ENCODE measurements around the gene SHISA9. TPM values are rescaled to one million over a fixed set of nuclear protein-coding genes. Genes with fewer than 3 reads are reported as not detected.
A peak's percentile ranks its signal among the peaks of the same experiment; 100 is the strongest.

SHISA9 gene
- total RNA-seq, 1 donor from 2014 or later = 3.7 TPM

DNA sequence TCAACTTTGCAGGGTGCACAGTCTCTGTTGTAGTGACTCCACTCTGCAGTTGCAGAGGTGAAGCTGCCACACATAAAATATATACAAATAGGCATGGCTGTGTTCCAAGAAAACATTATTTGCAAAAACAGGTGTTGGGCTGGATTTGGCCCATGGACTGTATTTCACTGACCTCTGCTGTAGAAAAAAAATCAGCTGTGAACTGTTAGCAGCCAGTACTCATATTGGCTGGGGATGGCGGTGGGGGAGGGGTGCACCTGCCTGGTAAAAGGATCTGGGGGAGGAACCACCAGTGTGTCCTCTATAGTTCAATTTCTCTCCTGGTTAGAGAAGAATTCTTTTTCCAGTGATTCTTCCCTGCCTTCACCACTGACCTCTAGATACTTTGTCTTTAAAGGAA, 50.0 kb downstream of the SHISA9 start:
- no peak overlapping the region for H3K4me3 ChIP-seq (ENCODE audit: low read depth, low read length)
- DNase-seq (ENCODE audit: low read depth) = no peak
- TF ChIP-seq, protein P1, sequence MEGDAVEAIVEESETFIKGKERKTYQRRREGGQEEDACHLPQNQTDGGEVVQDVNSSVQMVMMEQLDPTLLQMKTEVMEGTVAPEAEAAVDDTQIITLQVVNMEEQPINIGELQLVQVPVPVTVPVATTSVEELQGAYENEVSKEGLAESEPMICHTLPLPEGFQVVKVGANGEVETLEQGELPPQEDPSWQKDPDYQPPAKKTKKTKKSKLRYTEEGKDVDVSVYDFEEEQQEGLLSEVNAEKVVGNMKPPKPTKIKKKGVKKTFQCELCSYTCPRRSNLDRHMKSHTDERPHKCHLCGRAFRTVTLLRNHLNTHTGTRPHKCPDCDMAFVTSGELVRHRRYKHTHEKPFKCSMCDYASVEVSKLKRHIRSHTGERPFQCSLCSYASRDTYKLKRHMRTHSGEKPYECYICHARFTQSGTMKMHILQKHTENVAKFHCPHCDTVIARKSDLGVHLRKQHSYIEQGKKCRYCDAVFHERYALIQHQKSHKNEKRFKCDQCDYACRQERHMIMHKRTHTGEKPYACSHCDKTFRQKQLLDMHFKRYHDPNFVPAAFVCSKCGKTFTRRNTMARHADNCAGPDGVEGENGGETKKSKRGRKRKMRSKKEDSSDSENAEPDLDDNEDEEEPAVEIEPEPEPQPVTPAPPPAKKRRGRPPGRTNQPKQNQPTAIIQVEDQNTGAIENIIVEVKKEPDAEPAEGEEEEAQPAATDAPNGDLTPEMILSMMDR (conservative IDR thresholded peaks at IDR 0.05; ENCODE audit: low read depth, low read length) = no peak

DNA sequence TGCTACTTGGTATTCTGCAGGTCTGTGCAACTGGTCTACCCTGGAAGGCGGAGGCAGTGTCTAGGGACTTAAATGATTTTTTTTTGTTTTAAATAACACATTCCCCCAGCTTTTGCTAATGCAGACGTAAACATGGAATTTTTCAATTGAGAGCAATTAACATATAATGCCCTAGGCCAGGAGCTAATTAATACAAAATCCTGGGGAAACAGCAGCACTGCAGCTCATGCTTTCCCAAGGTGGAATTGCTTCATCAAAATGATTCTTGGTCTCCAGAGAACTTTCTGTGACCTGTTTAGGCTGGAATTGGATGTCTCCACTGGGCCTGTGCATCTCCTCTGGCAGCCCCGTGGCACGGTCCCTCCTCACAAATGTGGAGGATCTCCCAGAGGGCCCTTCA, 50.6 kb downstream of the SHISA9 start:
- TF ChIP-seq, protein P1 (conservative IDR thresholded peaks at IDR 0.05; ENCODE audit: low read depth, low read length) = no peak
- H3K4me3 ChIP-seq (ENCODE audit: low read depth, low read length) = no peak overlapping the region
- DNase-seq (ENCODE audit: low read depth) = no peak

DNA sequence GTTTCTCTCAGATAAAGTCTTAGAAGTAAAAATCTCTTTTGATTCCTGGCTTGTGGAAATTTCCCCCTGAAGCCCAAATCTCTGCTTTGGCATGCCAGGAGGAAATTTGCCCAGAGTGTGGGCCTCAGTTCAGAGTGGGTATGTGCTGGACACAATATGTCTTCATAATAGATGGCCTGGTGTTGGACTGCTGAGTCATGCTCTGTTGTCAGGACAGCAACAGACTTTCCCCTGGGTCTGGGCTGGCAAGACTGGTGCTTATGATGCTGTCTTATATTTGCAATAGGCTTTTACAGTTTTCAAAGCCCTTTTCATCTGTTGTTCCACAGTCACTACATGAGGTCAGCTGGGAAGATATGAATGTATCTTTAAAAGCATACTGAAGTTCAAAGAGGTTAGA, 57.0 kb downstream of the SHISA9 start:
- TF ChIP-seq, protein P1 (conservative IDR thresholded peaks at IDR 0.05; ENCODE audit: low read depth, low read length) = no peak
- no peak for DNase-seq (ENCODE audit: low read depth)
- H3K4me3 ChIP-seq (ENCODE audit: low read depth, low read length) = no peak overlapping the region

DNA sequence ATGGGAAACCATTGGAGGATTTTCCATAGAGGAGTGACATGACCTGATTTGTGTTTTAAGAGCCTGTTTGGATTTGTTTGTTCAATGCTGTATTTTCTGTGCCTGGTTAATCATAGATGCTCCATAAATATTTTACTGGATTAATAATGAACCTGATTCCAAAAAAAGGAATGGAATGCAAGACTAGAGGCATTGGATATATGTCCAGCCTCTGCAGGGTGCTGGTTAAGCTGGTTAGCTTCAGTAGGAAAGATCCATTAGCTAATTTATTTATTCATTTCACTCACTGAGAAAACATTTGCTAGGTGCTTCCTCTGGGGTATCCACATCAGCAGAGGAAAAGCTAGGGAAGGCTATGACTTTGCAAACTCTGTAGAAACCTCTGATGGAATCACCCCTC, 57.7 kb downstream of the SHISA9 start:
- no peak overlapping the region for H3K4me3 ChIP-seq (ENCODE audit: low read depth, low read length)
- no peak for DNase-seq (ENCODE audit: low read depth)

DNA sequence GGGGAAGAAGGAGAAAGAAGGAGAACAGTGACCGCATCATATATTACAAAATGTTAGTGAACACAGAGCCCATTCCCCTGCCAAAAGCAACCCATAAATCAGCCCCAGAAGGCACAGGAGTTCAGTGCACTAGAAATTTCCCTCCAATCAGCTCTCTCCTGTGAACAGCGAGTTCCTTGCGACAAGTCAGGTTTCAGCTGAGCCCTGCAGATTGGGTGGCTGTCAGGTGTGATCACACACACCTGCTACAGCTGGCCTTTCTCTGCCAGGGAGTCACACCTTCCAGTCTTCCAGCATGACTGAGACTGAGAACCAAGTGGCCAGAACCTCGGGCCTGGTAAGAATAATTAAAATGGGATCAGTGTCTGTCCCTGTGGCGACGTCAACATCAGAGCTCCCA, 60.2 kb downstream of the SHISA9 start:
- no peak for DNase-seq (ENCODE audit: low read depth)
- no peak overlapping the region for H3K4me3 ChIP-seq (ENCODE audit: low read depth, low read length)
- TF ChIP-seq, protein P1 (conservative IDR thresholded peaks at IDR 0.05; ENCODE audit: low read depth, low read length) = no peak

More for the DNA sequence above, 57.7 kb downstream of the SHISA9 start:
- TF ChIP-seq, protein P1 (conservative IDR thresholded peaks at IDR 0.05; ENCODE audit: low read depth, low read length) = no peak

DNA sequence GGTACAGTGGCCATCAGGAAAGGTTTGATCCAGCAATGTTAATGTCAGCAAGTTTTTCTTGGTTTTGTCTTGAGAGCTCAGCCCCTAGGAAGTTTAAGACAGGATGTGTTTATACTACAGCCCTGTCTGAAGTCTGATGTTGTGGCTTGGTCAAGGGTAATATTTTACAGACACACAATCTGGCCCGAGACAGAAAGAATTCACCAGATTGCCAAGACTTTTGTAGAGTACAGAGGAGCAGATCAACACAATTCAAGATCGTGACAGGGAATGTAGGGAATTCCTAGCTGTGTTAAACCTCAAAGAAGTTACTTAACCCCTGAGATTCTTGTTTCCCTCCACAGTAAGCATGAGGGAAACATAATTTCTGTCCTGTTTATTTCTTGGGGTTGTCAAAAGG, 63.1 kb downstream of the SHISA9 start:
- TF ChIP-seq, protein P1 (conservative IDR thresholded peaks at IDR 0.05; ENCODE audit: low read depth, low read length) = no peak
- peak; percentile 73 for DNase-seq (ENCODE audit: low read depth)
- no peak overlapping the region for H3K4me3 ChIP-seq (ENCODE audit: low read depth, low read length)

DNA sequence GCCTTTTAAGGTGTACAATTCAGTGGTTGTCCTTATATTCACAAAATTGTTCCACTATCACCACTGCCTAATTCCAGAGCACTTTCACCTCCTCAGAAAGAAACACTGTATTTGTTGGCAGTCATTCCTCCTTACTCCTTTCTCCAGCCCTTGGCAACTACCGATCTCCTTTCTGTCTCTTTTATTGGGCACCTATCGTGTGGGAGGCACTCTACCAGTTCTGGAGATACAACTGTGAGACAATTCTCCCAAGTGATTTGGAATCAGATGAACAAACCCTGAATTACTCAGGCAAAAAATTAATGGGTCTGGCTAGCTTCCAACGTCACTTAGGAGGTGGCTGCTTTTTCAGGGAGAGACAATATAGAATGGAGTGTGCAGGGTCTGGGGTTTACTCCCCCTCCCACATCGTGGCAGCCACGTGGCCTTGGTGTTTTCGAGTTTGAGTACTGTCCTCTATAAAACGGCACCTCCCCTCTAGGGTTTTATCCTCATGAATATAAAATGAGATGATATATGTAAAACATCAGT, 63.9 kb downstream of the SHISA9 start:
- TF ChIP-seq, protein P1 (conservative IDR thresholded peaks at IDR 0.05; ENCODE audit: low read depth, low read length) = no peak
- no peak for DNase-seq (ENCODE audit: low read depth)
- H3K4me3 ChIP-seq (ENCODE audit: low read depth, low read length) = no peak overlapping the region
